Activated T-cell treated with anti-CD3 and anti-CD28 coated beads, Interleukin-2, amount 50 U/mL, for 24 hours (primary cell): Measurements from ENCODE around the gene FBLN7.
"Not testable (repeated sequence)": the region's sequence is repeated elsewhere in the genome, so short reads cannot be mapped to it uniquely, and the experiment has no call there.

ENCODE experiments used
- DNase-seq: peaks from one replicate; pipeline ENCODE4 v3.0.0-alpha.2; 2020
- H3K27ac Mint-ChIP-seq: 2 replicates; pipeline ENCODE4 v1.8.0; 2020; ENCODE audit warnings: mild to moderate bottlenecking, mixed read lengths
- H3K27me3 Mint-ChIP-seq: 2 replicates; pipeline ENCODE4 v1.8.0; 2020; ENCODE audit warnings: mixed read lengths
- H3K36me3 Mint-ChIP-seq: 2 replicates; pipeline ENCODE4 v1.8.0; 2020; ENCODE audit warnings: low read depth, mixed read lengths
- H3K4me1 Mint-ChIP-seq: 2 replicates; pipeline ENCODE4 v1.8.0; 2020; ENCODE audit warnings: low read depth, mixed read lengths
- H3K4me3 Mint-ChIP-seq: 2 replicates; pipeline ENCODE4 v1.8.0; 2020; ENCODE audit warnings: mild to moderate bottlenecking, moderate library complexity, mixed read lengths
- H3K9me3 Mint-ChIP-seq: 2 replicates; pipeline ENCODE4 v1.8.0; 2020; ENCODE audit warnings: mixed read lengths

FBLN7 gene

GRCh38 chr2:112138159-112139032, at the start of gene FBLN7:
Gene FBLN7, plus strand, starts transcription at chr2:112138385. Its CDS starts 271 bp downstream, at chr2:112138656.
- Mint-ChIP-seq H3K4me1 (peaks cover 10% of the 10 kb centered on the region), H3K36me3 (no peaks in the 10 kb centered on the region), H3K4me3 (peak within 1 kb of the TSS; percentile 58), H3K27me3 (peaks cover 38% of the 10 kb centered on the region), H3K27ac (peak within 1 kb of the TSS; percentile 37), H3K9me3 (peaks cover 2% of the 10 kb centered on the region)
- no peak for DNase-seq

GRCh38 chr2:112089375-112089774, 48.8 kb upstream of the FBLN7 start:
- Mint-ChIP-seq H3K9me3 (no peaks in the 10 kb centered on the region), H3K36me3 (peaks cover 83% of the 10 kb centered on the region), H3K4me3 (no peak overlapping the region), H3K27me3 (no peaks in the 10 kb centered on the region), H3K27ac (no peak overlapping the region), H3K4me1 (peaks cover 11% of the 10 kb centered on the region)
- no peak for DNase-seq

DNA sequence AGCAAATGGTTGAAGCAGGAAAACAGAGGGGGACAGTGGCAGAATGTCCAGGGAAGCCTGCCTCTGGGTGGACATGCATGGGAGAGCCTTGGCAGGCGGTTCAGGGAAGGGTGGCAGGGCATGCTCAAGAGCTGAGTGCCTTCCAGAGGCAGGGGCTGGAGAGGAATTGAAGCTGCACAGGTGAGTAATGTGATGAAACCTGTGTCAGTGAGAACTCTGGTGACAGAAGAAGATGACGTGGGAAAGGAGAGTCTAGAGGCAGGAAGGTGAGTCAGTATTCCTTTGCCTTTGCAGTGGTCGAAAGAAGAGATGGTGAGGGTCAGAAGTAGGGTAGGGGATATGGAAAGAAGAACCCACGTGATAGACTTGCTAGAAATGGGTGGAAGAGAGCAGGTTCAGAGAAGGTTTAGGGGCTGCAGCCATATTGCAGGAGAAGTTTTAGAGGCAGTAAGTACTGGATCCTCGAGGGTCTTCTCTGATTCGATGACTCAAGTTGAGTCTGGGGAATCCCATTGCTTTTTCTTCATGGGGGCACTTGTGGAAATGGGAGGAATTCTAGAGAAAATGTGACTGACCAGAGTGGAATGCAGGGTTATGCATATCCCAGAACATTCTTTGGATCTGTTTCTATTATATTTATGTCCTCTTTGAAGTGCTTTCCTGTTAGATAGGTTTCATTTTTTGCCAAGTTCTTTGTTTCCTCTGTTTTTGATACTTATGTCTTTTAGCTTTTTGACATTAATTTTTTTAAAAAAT, 45.7 kb upstream of the FBLN7 start:
- H3K27me3 Mint-ChIP-seq, result no peaks in the 10 kb centered on the region
- H3K4me1 Mint-ChIP-seq, result peaks cover 13% of the 10 kb centered on the region
- H3K36me3 Mint-ChIP-seq, result peaks cover 74% of the 10 kb centered on the region
- no peak overlapping the region for H3K4me3 Mint-ChIP-seq
- peak overlapping the region; percentile 15 for H3K27ac Mint-ChIP-seq
- no peaks in the 10 kb centered on the region for H3K9me3 Mint-ChIP-seq
- no peak for DNase-seq

DNA sequence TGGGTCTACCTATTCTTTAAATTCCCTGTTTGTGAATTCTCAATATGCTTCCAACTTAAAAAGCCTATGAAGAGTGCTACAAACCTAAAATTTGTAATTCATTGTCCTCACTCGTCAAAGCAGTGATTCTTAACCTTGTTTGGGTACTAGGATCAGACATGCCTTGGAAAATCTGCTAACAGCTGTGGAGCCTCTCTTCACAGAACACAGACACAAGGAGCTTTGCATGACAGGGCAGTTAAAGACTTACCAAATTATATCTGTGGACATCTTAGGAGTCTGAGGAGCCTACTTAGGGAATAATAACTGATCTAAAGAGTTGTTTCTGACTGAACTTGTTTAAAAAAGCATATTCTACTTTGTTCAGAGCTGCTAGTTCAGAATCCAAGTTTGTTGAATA, 45.0 kb upstream of the FBLN7 start:
- Mint-ChIP-seq H3K4me3 (no peak overlapping the region), H3K4me1 (peaks cover 13% of the 10 kb centered on the region), H3K27ac (no peak overlapping the region), H3K9me3 (no peaks in the 10 kb centered on the region), H3K27me3 (no peaks in the 10 kb centered on the region), H3K36me3 (peaks cover 73% of the 10 kb centered on the region)
- DNase-seq, result no peak

GRCh38 chr2:112095681-112096080, 42.5 kb upstream of the FBLN7 start:
- H3K36me3 Mint-ChIP-seq, result peaks cover 69% of the 10 kb centered on the region
- H3K27me3 Mint-ChIP-seq, result no peaks in the 10 kb centered on the region
- H3K4me3 Mint-ChIP-seq, result no peak overlapping the region
- no peak overlapping the region for H3K27ac Mint-ChIP-seq
- peaks cover 13% of the 10 kb centered on the region for H3K4me1 Mint-ChIP-seq
- no peaks in the 10 kb centered on the region for H3K9me3 Mint-ChIP-seq
- DNase-seq, result no peak

GRCh38 chr2:112096098-112096497, 42.1 kb upstream of the FBLN7 start:
- Mint-ChIP-seq H3K9me3 (no peaks in the 10 kb centered on the region), H3K36me3 (peaks cover 67% of the 10 kb centered on the region), H3K4me3 (no peak overlapping the region), H3K27me3 (no peaks in the 10 kb centered on the region), H3K4me1 (peaks cover 13% of the 10 kb centered on the region), H3K27ac (no peak overlapping the region)
- DNase-seq, result no peak

DNA sequence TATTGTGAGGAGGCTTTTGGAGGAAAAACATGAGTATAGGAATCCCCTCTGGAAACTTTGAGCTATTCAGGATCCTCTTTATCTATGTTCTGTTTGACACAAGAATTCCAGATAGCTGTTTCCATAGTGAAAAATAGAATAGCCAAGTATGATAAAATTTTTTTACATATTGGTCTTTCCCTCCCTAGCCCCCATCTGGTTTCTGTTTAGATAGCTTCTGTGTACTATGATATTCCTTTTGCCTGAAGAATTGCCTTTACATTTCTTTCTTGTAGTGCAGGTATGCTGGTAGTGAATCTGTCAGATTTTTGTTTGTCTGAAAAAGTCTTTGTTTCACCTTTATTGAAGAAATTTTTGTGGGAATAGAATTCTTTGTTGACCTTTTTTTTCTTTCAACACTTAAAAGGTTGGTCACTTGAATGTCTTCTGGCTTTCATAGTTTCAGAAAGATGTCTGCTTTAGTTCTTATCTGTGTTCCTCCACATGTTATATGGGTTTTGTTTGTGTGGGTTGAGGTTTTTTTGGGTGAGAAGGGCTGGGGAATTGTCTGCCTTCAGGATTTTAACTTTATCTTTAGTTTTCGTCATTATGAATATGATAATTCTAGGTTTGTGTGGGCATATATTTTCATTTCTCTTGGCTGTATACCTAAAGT, 29.9 kb upstream of the FBLN7 start:
- Mint-ChIP-seq H3K9me3 (peaks cover 23% of the 10 kb centered on the region), H3K4me1 (peaks cover 5% of the 10 kb centered on the region), H3K27me3 (no peaks in the 10 kb centered on the region), H3K4me3 (no peak overlapping the region), H3K27ac (no peak overlapping the region), H3K36me3 (peaks cover 93% of the 10 kb centered on the region)
- DNase-seq, result no peak

- Mint-ChIP-seq H3K27ac (no peak overlapping the region), H3K4me3 (no peak overlapping the region), H3K4me1 (peaks cover 7% of the 10 kb centered on the region), H3K36me3 (peaks cover 85% of the 10 kb centered on the region), H3K27me3 (no peaks in the 10 kb centered on the region), H3K9me3 (peaks cover 23% of the 10 kb centered on the region)
- no peak for DNase-seq
These were observed 28.9 kb upstream of the FBLN7 start for GRCh38 chr2:112109278-112109677.

DNA sequence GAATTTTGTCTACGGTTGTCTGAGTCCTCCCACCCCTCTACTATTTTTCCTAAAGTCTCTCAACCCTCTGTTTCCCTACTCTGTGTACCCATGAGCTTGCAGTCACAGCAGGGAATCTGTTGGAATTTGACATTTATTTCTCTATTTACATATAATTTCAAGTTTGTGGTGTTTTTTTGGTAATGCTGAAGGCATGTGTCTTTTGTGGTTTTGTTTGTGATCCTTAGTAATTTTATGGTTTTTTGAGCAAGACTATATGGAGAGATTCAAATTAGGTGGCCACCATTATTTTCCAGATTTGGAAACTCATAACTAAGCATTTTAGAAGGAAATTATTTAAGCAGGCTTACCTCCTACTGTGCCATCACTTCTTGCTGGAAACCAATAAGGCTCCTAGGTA, 27.2 kb upstream of the FBLN7 start:
- Mint-ChIP-seq H3K27me3 (no peaks in the 10 kb centered on the region), H3K9me3 (peaks cover 23% of the 10 kb centered on the region), H3K27ac (no peak overlapping the region), H3K36me3 (peaks cover 75% of the 10 kb centered on the region), H3K4me1 (peaks cover 8% of the 10 kb centered on the region), H3K4me3 (no peak overlapping the region)
- no peak for DNase-seq

- Mint-ChIP-seq H3K27ac (peak overlapping the region; percentile 81), H3K36me3 (peaks cover 76% of the 10 kb centered on the region), H3K9me3 (peaks cover 17% of the 10 kb centered on the region)
- not testable (repeated sequence) for DNase-seq, H3K27me3 Mint-ChIP-seq, H3K4me3 Mint-ChIP-seq, H3K4me1 Mint-ChIP-seq
These were observed 24.8 kb upstream of the FBLN7 start for GRCh38 chr2:112113354-112113753.

DNA sequence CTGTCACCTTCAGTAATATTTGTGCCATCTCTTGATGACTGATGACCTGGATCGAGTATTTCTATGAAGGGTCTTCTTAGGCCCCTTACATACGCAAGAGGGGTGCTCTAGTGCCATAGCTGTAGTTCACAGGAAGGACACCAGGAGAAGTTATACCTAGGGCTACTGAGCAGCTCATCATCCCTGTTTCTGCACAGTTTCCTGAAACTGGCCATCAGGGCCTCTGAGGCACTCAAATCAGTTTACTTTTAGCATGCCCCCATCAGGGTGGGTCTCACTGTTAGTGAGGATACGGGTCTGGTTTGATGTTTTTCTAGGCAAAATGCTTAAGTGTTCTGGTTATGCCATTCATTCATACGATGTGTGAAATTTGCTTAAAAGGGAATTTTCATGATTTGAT, 20.0 kb upstream of the FBLN7 start:
- Mint-ChIP-seq H3K4me3 (no peak overlapping the region), H3K27ac (no peak overlapping the region), H3K36me3 (peaks cover 29% of the 10 kb centered on the region), H3K4me1 (peaks cover 8% of the 10 kb centered on the region), H3K9me3 (no peaks in the 10 kb centered on the region), H3K27me3 (no peaks in the 10 kb centered on the region)
- DNase-seq, result no peak

GRCh38 chr2:112121682-112122254, 16.4 kb upstream of the FBLN7 start:
- no peaks in the 10 kb centered on the region for H3K27me3 Mint-ChIP-seq
- no peak overlapping the region for H3K27ac Mint-ChIP-seq
- peaks cover 10% of the 10 kb centered on the region for H3K4me1 Mint-ChIP-seq
- H3K4me3 Mint-ChIP-seq, result no peak overlapping the region
- peaks cover 21% of the 10 kb centered on the region for H3K36me3 Mint-ChIP-seq
- DNase-seq, result no peak
- peaks cover 2% of the 10 kb centered on the region for H3K9me3 Mint-ChIP-seq

GRCh38 chr2:112129060-112129459, 9.1 kb upstream of the FBLN7 start:
- Mint-ChIP-seq H3K4me1 (peaks cover 6% of the 10 kb centered on the region), H3K27me3 (no peaks in the 10 kb centered on the region), H3K36me3 (peaks cover 2% of the 10 kb centered on the region), H3K27ac (no peak overlapping the region), H3K9me3 (peaks cover 19% of the 10 kb centered on the region), H3K4me3 (no peak overlapping the region)
- no peak for DNase-seq

- H3K27ac Mint-ChIP-seq, result no peak overlapping the region
- DNase-seq, result no peak
- H3K4me1 Mint-ChIP-seq, result peaks cover 14% of the 10 kb centered on the region
- H3K36me3 Mint-ChIP-seq, result no peaks in the 10 kb centered on the region
- H3K9me3 Mint-ChIP-seq, result peaks cover 9% of the 10 kb centered on the region
- H3K27me3 Mint-ChIP-seq, result peaks cover 17% of the 10 kb centered on the region
- no peak overlapping the region for H3K4me3 Mint-ChIP-seq
These were observed 4.8 kb upstream of the FBLN7 start for GRCh38 chr2:112133344-112133743.
